CD4-positive, alpha-beta T cell treated with Interferon gamma for 1 hour (primary cell): ENCODE data around the gene RGS10.
A peak's percentile ranks its signal among the peaks of the same experiment; 100 is the strongest.

Experiments
- DNase-seq: peaks from one replicate; pipeline ENCODE4 v3.0.0-alpha.2; 2020

Gene RGS10

GRCh38 chr10:119495545-119495944 lies 47.0 kb downstream of the RGS10 start:
- DNase-seq: no peak

- DNase-seq: no peak
These were observed 47.5 kb downstream of the RGS10 start for GRCh38 chr10:119495021-119495505.

- DNase-seq: no peak
These were observed 48.1 kb downstream of the RGS10 start for GRCh38 chr10:119494236-119495020.

DNA sequence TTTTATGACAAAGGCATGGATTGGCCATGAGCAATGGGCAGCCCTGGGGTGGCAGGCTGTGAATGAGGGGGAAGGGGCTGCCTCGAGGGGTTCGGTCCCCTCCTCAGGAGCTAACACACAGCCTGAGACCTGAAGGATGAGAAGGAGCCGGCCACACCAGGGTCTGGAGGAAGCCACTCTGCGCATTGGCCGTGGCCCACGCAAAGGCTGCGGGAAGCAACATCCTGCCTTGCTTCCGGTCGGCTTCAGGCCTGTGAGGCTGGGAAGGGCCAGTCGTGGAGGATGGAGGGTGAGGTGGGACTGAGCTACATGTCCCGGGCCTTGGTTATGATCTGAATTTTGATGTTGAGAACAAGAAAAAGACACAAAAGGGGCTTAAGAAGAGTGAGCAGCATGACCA lies 49.4 kb downstream of the RGS10 start:
- no peak for DNase-seq

DNA sequence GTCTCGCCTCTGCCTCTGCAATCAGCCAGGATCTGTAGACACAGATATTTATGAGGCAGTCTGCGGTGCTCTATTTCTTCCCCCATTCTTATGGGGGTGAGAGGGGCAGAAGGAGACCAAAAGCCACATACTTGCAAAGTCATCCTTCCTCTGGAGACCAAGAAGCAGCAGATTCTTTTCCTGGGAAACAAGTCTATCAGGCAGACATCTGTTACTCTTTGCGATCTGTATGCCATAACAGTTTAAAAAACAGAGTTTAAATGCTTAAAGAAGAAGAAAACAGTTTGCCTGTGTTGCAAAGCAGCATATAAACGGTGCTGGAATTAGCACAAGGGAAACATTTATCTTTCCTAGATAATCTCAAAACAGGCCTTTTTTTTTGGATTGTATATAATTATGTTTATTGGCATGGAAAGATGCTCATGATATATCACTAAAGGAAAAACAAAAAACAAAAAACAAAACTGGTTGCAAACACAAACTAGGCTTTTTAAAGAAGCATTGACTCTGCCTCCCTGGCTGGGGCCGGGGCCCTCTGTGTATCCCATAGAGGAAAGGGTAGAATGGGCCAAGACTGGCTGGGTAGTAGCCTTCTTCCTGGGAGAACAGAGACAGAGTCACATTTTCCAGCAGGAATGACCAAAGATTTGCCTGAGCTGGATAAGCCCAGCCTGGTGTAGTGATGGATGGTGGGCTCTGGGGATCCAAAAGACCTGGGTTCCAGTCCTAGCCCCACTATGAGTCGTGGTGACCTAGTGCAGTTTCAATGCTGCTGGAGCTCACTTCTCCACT lies 50.4 kb downstream of the RGS10 start:
- DNase-seq: no peak

- no peak for DNase-seq
These were observed 52.6 kb downstream of the RGS10 start for GRCh38 chr10:119489991-119490326.

GRCh38 chr10:119488675-119489074 lies 53.8 kb downstream of the RGS10 start:
- DNase-seq: no peak

GRCh38 chr10:119483839-119484238 lies 58.7 kb downstream of the RGS10 start:
- DNase-seq: no peak

DNA sequence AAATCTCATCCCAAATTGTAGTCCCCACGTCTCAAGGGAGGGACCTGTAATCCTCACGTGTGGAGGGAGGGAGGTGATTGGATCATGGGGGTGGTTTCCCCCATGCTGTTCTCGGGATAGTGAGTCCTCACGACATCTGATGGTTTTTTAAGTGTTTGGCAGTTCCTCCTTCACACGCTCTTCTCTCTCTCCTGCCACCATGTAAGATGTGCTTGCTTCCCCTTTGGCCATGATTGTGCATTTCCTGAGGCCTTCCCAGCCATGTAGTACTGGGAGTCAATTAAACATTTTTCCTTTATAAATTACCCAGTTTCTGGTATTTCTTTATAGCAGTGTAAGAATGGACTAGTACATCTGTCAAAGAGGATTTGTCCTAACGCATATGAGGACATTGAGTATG lies 59.5 kb downstream of the RGS10 start:
- no peak for DNase-seq

DNA sequence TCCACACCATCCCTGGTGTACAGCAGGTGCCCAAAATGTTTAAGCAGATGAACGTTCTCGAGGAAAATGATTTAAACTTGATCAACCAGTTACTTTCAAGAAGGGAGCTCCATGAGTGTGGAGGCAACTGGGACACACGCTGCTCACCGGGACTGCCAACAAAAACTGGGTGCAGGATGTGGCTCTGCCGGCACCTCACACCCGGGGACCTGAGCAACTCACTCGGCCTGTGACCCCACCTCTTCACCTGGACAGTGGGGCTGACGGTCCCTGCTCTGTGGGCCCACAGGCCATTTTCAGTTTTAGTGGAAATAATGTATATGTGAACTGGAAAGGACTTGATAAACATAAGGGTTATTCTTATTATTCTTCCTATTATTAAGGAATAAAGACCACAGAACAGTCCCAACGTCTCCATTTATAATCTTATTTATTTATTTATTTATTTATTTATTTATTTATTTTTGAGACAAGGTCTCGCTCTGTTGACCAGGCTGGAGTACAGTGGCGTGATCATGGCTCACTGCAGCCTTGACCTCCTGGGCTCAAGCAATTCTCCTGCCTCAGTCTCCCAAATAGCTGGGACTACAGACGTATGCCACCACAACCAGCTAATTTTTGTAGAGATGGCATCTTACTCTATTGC lies 60.6 kb downstream of the RGS10 start:
- no peak for DNase-seq

GRCh38 chr10:119480667-119481066 lies 61.9 kb downstream of the RGS10 start:
- DNase-seq: no peak

- no peak for DNase-seq
These were observed 63.0 kb downstream of the RGS10 start for GRCh38 chr10:119479532-119479931.

DNA sequence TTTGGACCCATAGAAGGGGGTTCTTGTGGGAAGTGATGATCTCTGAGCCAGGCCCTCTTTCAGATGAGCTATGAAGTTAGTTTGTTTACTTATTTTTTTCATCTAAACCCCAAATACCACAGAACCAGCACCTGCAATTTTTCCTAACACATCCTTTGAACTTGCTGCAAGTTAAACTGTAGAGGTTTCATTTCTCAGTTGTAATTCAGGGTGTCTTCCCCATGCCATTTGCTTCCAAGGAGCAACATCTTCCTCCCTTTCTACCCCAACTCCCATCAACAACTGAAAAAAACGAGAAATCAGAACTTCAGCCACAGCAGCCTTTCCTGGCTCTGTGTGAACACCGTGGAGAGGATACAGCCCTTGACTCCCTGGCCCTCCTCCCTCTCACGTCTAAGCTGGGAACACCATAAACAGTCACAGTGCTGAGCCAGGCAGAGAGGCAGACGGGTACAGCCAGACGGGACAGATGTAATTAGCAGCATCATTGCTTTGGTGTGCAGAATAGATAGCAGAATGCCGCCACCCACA lies 63.6 kb downstream of the RGS10 start:
- DNase-seq: no peak

GRCh38 chr10:119478111-119478802 lies 64.3 kb downstream of the RGS10 start:
- DNase-seq: peak; percentile 34

DNA sequence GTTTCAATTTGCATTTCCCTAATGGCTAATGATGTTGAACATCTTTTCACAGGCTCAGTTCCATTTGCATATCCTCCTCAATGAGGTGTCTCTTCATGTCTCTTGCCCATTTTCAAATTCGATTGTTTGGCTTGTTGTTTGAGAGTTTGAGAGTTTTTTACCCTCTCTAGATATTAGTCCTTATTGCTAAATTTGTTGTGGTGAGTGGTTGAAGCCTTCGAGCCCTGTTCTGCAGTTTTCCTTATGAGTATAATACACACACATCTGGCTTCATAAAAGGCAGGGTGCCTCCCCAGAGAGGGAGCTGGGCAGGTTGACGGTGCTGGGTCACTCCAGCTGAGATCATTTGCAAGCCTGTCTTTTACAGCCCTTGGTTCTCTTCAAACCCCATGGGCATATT lies 65.1 kb downstream of the RGS10 start:
- DNase-seq: no peak

- no peak for DNase-seq
These were observed 67.9 kb downstream of the RGS10 start for GRCh38 chr10:119474606-119475005.

DNA sequence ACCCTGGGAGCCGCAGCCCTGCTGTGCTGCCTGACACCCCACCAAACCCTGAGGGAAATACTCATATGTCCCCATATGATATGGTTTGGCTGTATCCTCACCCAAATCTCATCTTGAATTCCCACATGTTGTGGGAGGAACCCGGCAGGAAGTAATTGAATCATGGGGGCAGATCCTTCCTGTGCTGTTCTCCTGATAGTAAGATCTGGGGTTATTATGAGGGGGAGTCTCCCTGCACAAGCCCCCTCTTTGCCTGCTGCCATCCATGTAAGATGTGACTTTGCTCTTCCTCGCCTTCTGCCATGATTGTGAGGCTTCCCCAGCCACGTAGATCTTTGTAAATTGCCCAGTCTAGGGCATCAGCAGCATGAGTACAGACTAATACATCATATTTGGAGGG lies 68.7 kb downstream of the RGS10 start:
- no peak for DNase-seq

GRCh38 chr10:119470920-119471702 lies 71.4 kb downstream of the RGS10 start:
- DNase-seq: no peak

GRCh38 chr10:119469846-119470245 lies 72.7 kb downstream of the RGS10 start:
- DNase-seq: no peak

DNA sequence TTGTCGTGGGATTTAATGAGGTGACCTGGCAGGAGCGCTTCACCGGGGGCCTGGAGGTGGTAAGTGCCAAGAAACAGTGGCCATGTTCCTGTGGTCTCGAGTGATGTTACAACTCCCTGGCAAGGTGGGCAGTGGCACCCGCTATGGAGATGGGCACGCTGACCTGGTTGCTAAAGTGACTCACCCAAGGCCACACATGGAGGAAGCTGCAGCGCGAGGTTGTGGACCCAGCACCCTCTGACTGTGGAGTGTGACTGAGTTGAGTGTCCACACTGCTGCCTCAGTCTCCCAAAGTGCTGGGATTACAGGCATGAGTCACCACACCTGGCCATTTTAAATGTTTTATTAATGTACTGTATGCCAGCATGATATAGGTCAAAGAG lies 73.2 kb downstream of the RGS10 start:
- DNase-seq: no peak

DNA sequence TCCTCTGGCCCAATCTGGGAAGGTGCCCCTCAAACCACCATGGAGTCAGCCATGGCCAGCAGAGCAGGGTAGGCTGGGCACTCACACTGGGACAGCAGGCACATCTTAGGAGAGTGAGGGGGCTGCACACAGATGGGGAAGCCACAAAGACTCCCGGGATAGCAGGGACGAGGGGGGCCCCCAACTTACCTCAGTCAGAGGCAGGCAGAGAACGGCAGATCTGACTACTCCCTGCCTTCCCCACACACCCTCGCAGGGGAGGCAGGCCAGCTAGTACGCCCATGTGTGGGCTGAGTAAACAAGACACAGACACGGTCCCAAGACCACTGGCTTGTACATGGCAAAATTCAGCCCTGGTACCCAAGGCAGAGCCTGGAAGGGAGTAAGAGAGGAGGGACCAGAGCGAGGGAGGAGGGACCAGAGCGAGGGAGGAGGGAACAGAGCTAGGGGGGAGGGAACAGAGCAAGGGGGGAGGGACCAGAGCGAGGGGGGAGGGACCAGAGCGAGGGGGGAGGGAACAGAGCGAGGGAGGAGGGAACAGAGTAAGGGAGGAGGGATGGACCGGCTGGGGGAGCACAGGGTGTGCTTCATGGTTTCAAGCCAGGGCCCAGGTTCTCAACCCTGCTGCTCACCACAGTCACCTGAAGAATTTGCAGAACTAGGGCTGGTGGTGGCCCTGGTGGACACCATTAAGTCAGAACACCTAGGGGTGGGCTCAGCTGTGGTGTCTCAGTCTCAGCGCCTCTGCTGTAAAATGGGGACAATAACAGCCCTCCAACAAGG lies 73.8 kb downstream of the RGS10 start:
- DNase-seq: no peak
